GM19395 (cell line): Measurements from ENCODE around the gene CHRNG.
A peak's percentile ranks its signal among the peaks of the same experiment; 100 is the strongest.
"Not testable (repeated sequence)": the region's sequence is repeated elsewhere in the genome, so short reads cannot be mapped to it uniquely, and the experiment has no call there.

Experiments
- ATAC-seq: cut with Tn5 transposase; IDR thresholded peaks from one replicate; pipeline ENCODE4 v1.9.1; 2021; ENCODE audit warnings: mild to moderate bottlenecking, moderate library complexity; ENCODE audit not compliant: unreplicated experiment

The CHRNG gene

GRCh38 chr2:232543491-232543890 lies 4.0 kb downstream of the CHRNG start:
- no peak for ATAC-seq

GRCh38 chr2:232543928-232544631 lies 4.6 kb downstream of the CHRNG start:
- ATAC-seq: no peak

GRCh38 chr2:232544674-232545073 lies 5.2 kb downstream of the CHRNG start:
- no peak for ATAC-seq

- ATAC-seq: no peak
These were observed 6.3 kb downstream of the CHRNG start for GRCh38 chr2:232545511-232546375.

DNA sequence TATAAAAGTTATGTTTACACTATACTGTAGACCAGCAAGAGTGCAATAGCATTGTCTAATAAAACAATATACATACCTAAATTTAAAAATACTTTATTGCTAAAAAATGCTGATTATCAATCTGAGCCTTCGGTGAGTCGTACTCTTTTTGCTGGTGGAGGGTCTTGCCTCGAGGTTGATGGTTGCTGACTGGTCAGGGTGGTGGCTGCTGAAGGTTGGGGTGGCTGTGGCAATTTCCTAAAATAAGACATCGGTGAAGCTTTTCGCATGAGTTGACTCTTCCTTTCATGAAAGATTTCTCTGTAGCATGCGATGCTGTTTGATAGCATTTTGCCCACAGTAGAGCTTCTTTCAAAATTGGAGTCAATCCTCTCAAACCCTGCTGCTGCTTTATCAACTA lies 8.5 kb downstream of the CHRNG start:
- no peak for ATAC-seq

DNA sequence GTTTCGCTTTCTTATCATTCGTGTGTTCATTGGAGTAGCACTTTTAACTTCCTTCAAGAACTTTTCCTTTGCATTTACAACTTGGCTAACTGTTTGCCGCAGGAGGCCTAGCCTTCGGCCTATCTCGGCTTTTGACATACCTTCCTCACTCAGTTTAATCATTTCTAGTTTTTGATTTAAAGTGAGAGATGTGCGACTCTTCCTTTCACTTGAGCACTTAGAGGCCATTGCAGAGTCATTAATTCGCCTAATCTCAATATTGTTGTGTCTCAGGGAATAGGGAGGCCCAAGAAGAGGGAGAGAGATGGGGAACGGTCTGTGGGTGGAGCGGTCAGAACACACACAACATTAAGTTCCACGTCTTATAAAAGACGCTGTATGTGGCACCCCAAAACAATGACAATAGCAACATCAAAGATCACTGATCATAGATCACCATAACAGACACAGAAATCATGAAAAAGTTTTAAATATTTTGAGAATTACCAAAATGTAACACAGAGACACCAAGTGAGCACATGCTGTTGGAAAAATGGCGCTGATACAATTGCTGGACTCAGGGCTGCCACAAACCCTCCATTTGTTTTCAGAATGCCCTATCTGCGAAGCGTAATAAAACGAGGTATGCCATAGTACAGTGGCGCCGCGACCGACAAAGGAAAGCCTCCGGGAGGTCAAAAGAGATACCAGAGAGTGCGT lies 10.3 kb downstream of the CHRNG start:
- no peak for ATAC-seq

GRCh38 chr2:232550354-232551249 lies 11.1 kb downstream of the CHRNG start, which contains the start of the genes EIF4E2 and TIGD1:
EIF4E2 (plus strand) TSS chr2:232550689; CDS start chr2:232550725, 36 bp downstream.
TIGD1 (minus strand) TSS chr2:232550557; CDS start chr2:232549882, 675 bp downstream.
- peak; percentile 92 for ATAC-seq

GRCh38 chr2:232551250-232551638 lies 11.8 kb downstream of the CHRNG start:
- ATAC-seq: no peak

- ATAC-seq: no peak
These were observed 12.3 kb downstream of the CHRNG start for GRCh38 chr2:232551776-232552175.

DNA sequence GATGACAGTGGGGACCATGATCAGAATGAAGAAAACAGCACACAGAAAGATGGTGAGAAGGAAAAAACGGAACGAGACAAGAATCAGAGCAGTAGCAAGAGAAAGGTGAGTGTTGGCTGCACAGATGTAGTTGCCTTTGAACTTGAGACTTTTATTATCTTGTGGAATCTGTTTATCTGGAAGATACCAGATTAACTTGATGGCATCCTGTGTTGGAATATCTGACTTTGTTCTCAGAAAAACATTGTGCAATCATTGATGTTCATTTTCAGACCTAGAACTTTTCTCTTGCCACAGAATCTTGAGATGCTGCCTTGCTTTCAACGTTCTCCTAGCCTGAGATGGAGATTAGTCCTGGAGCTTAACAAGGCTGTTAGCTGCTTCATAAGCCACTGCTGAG lies 16.9 kb downstream of the CHRNG start:
- no peak for ATAC-seq

- no peak for ATAC-seq
These were observed 23.1 kb downstream of the CHRNG start for GRCh38 chr2:232562515-232563151.

- ATAC-seq: no peak
These were observed 24.1 kb downstream of the CHRNG start for GRCh38 chr2:232563580-232563979.

- ATAC-seq: no peak
These were observed 28.2 kb downstream of the CHRNG start for GRCh38 chr2:232567721-232568120.

DNA sequence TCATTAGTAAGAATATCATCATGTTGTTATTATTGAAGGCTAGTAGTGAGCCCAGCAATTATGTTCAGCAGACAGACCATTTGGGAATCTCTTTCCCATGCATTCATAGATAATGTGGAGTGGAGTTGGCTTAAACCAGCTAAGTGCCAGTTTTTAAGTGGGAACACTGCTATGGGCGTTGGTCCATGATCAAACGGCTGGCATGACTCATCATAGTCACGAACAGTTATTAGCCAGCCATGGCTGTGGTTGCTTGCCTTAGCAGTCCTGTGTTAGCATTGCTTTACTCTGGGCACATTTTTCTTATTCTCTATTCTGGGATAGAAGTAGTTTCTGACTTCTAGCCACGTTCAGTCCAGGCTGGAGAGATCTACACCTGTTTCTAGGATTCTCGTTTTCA lies 28.7 kb downstream of the CHRNG start:
- ATAC-seq: no peak

DNA sequence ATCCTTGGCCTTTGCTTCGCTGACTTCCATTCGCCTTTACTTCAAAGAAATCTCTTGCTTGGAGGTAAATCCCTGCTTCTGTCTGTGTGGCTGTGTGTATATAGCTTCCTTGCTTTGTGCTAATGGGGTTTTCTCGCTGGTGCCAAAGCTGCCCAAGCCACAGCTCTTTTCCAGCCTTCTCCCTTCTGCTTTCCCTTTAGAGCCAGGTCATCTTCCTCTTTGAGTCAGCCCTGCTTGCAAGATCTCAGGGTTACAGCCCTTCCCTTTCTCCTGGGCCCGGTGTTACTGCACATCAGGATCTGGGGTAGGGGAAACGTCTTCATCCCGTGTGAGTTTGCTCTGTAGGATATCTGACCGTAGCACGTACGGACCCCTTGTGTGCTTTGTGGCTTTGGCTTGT lies 30.0 kb downstream of the CHRNG start:
- ATAC-seq: no peak

DNA sequence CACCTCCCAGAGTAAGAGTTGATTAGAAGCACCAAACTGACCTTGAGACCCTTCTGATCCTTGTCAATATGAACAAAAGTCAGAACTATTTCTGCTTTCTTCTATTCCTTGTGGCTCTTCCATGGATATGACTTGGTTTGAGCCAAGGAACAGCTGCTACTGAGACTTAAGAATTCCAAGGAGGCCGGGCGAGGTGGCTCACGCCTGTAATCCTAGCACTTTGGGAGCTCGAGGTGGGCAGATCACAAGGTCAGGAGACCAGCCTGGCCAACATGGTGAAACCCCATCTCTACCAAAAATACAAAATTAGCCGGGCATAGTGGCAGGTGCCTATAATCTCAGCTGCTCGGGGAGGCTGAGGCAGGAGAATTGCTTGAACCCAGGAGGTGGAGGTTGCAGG lies 31.0 kb downstream of the CHRNG start:
- ATAC-seq: not testable (repeated sequence)

GRCh38 chr2:232571026-232571474 lies 31.6 kb downstream of the CHRNG start:
- no peak for ATAC-seq

GRCh38 chr2:232573042-232573441 lies 33.5 kb downstream of the CHRNG start:
- no peak for ATAC-seq

DNA sequence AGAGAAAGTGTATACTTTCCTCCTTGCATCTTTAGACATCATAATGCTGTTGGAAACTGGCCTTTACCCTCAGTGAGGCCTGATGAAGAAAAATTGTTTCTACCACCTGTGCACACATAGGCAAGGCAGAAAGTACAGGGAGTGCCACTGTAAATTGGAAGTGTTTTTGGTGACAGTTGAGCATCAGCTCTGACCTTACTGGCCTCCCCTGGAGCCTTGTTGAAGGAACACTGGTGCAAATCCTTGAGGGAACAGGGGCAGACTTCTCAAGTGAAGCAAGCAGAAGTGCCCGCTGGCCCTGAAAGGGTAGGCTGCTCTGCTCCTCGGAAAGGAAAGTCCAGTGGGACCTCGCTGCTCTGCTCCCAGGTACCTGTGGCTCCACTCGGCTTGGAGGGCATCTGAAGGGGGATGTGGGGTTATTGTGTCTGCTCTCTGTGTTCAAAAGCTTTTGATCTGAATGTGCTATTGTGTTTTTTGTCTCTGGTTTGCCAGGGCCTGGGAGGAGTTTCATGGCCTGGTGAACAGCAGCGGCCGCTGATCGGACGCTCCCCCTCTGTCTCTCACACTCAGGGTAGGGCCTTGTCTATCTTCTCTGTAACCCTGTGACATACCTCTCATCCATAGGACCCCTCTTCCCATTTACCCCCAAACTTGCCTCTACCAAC lies 34.4 kb downstream of the CHRNG start:
- ATAC-seq: no peak
